Activated T-cell treated with anti-CD3 and anti-CD28 coated beads for 24 hours (primary cell): ENCODE data around the gene SLIT3.
"Not testable (repeated sequence)": the region's sequence is repeated elsewhere in the genome, so short reads cannot be mapped to it uniquely, and the experiment has no call there.

Experiments used
- DNase-seq: peaks from one replicate; pipeline ENCODE4 v3.0.0-alpha.2; 2020; ENCODE audit warnings: low read depth

The SLIT3 gene

GRCh38 chr5:168770036-168770498, 530.9 kb downstream of the SLIT3 start:
- no peak for DNase-seq

- DNase-seq, result no peak
Observed at GRCh38 chr5:168768172-168768571, 532.8 kb downstream of the SLIT3 start.

- no peak for DNase-seq
Observed at GRCh38 chr5:168766426-168766700, 534.6 kb downstream of the SLIT3 start.

- DNase-seq, result no peak
Observed at GRCh38 chr5:168765551-168766425, 535.2 kb downstream of the SLIT3 start.

GRCh38 chr5:168765086-168765550, 535.8 kb downstream of the SLIT3 start:
- DNase-seq, result no peak

- DNase-seq, result no peak
Observed at GRCh38 chr5:168756453-168757391, 544.2 kb downstream of the SLIT3 start.

GRCh38 chr5:168755548-168756093, 545.3 kb downstream of the SLIT3 start:
- DNase-seq, result no peak

- no peak for DNase-seq
Observed at GRCh38 chr5:168753691-168754254, 547.2 kb downstream of the SLIT3 start.

- DNase-seq, result no peak
Observed at GRCh38 chr5:168752416-168753190, 548.3 kb downstream of the SLIT3 start.

GRCh38 chr5:168752012-168752411, 548.9 kb downstream of the SLIT3 start:
- DNase-seq, result no peak

- DNase-seq, result no peak
Observed at GRCh38 chr5:168750926-168751325, 550.0 kb downstream of the SLIT3 start.

GRCh38 chr5:168749391-168750100, 551.4 kb downstream of the SLIT3 start:
- DNase-seq, result no peak

GRCh38 chr5:168747987-168748777, 552.8 kb downstream of the SLIT3 start:
- DNase-seq, result peak; percentile 7

GRCh38 chr5:168746893-168747640, 553.9 kb downstream of the SLIT3 start:
- DNase-seq, result no peak

- not testable (repeated sequence) for DNase-seq
Observed at GRCh38 chr5:168746126-168746892, 554.6 kb downstream of the SLIT3 start.

- no peak for DNase-seq
Observed at GRCh38 chr5:168743617-168744016, 557.3 kb downstream of the SLIT3 start.

GRCh38 chr5:168742311-168742710, 558.6 kb downstream of the SLIT3 start:
- DNase-seq, result not testable (repeated sequence)

GRCh38 chr5:168740811-168741213, 560.1 kb downstream of the SLIT3 start:
- no peak for DNase-seq
